ENCODE results near the gene STAP1.
"Not testable (repeated sequence)": the region's sequence is repeated elsewhere in the genome, so short reads cannot be mapped to it uniquely, and the experiment has no call there.

The STAP1 gene

GRCh38 chr4:67616478-67616877 lies 58.0 kb downstream of the STAP1 start:
- DNase-seq (ENCODE audit: low spot score): no peak

GRCh38 chr4:67624939-67625338 lies 66.4 kb downstream of the STAP1 start:
- no peak for DNase-seq (ENCODE audit: low spot score)

- DNase-seq (ENCODE audit: low spot score): no peak
Observed at GRCh38 chr4:67632492-67632891, 74.0 kb downstream of the STAP1 start.

- no peak for DNase-seq (ENCODE audit: low spot score)
Observed at GRCh38 chr4:67634741-67635140, 76.2 kb downstream of the STAP1 start.

GRCh38 chr4:67635331-67635730 lies 76.8 kb downstream of the STAP1 start:
- no peak for DNase-seq (ENCODE audit: low spot score)

GRCh38 chr4:67636978-67637377 lies 78.5 kb downstream of the STAP1 start:
- DNase-seq (ENCODE audit: low spot score): not testable (repeated sequence)

- DNase-seq (ENCODE audit: low spot score): no peak
Observed at GRCh38 chr4:67638136-67638535, 79.6 kb downstream of the STAP1 start.

GRCh38 chr4:67651536-67651935 lies 93.0 kb downstream of the STAP1 start:
- no peak for DNase-seq (ENCODE audit: low spot score)

Small RNA genes within 50 kb of the gene (small RNA-seq; reads per million reads assigned to genes)
- gene AC096720.1: 0 reads per million in 2 experiments
